NAMALWA (cell line): ENCODE measurements around the gene IL17RA.

ENCODE experiments used
- DNase-seq: peaks from one replicate; pipeline ENCODE4 v3.0.0-alpha.2; 2015; ENCODE audit warnings: low spot score

Gene IL17RA

GRCh38 chr22:17157714-17158113, 72.9 kb downstream of the IL17RA start:
- no peak for DNase-seq

GRCh38 chr22:17158176-17158567, 73.4 kb downstream of the IL17RA start:
- DNase-seq, result no peak

GRCh38 chr22:17158568-17159503, 74.0 kb downstream of the IL17RA start, which contains the start of gene HDHD5:
Gene HDHD5 (minus strand): TSS chr22:17159277. CDS start chr22:17159251, 26 bp downstream.
- DNase-seq, result peak; percentile 87

GRCh38 chr22:17159504-17159951, 74.7 kb downstream of the IL17RA start:
- no peak for DNase-seq

GRCh38 chr22:17161991-17162390, 77.2 kb downstream of the IL17RA start:
- DNase-seq, result no peak

GRCh38 chr22:17162731-17163130, 77.9 kb downstream of the IL17RA start:
- DNase-seq, result no peak

- no peak for DNase-seq
These were observed 79.7 kb downstream of the IL17RA start for GRCh38 chr22:17164392-17165024.
